ENCODE measurements around the gene ANKMY1.

The ANKMY1 gene

DNA sequence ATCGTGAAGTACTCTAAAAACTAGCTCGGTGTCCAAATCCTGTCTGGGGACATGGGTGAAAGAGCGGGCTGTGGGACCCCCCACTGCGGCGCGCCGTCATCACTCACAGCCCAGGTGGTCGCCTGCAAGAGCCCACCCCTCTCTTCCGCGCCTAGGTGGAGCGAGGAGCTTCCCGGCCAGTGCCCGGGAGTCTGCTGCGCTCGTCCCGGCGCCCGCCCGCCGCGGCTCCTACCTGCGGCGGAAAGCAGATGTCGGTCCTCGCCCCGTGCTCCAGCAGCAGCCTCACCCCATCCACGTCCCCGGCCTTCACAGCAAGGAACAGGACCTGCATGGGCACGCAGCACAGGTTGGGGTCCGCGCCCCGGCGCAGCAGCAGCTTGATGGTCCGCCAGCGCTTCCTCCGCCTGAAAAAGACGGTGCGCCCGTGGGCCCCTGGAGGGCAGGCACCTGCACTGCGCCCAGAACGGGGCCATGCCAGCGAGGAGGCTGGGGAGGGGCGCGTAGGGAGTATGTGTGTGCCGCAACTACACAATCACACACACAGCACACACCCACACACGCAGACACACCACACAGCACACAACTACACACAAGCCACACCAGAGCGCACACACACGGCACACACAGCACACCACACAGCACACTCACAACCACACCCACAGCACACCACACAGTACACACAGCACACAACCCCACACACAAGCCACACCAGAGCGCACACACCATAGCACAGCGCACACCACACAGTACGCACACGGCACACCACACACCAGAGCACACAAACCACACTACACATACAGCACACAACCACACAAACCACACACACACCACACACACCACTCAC, 37.4 kb downstream of the ANKMY1 start:
- DNase-seq: no peak

DNA sequence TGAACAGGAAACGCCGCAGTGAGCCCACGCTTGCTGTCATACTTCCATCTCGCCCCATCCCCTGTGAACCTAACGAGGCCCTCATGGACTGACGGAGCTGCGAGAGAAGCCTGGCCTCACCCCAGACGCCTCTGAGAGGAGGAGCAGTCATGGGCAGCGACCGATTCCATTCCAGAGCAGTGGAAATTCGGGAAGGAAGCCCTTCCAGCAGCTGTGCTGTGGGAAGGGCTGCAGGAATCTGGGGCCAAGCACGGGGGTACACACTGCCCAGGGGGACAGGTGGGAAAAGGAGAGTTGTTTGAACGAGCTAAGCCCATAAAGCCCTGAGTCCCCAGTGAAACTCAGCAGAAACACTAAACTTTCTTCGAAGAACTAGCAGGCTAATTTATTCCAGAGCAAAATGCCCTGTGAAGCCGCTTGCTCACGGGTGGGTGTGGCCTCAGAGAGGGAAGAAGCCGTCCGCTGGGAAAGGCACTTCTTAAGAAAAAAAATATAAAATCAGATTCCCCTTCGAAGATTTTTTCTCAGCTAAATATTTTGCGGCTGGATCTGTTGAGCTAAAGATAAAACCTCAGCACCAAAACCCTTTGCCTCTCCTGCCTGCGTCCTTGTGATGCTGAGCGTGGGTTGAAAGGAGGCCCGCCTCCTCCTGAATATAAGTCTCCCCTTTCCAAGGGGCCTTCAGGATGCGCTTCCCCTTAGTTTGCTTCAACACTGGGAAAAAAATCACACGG, 38.2 kb downstream of the ANKMY1 start:
- peak; percentile 34 for DNase-seq

DNA sequence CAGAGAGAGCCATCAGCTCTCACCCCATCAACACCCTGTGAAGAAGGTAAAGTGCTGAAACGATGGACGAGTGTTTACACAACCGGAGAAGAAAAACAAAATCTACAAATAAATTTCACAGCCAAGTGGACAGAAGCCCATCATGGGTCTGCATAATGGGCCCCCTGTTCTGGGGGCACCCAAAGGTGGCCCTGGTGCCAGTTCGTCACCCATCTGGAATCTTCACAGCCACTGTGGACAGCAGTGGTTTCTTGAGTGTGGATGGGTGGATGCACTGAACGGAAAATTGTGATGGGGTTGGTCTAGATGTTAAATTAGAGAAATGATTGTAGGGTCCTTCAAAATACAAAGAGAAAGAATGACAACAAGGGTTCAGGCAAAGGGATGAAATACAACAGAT, 38.8 kb downstream of the ANKMY1 start:
- no peak for DNase-seq

DNA sequence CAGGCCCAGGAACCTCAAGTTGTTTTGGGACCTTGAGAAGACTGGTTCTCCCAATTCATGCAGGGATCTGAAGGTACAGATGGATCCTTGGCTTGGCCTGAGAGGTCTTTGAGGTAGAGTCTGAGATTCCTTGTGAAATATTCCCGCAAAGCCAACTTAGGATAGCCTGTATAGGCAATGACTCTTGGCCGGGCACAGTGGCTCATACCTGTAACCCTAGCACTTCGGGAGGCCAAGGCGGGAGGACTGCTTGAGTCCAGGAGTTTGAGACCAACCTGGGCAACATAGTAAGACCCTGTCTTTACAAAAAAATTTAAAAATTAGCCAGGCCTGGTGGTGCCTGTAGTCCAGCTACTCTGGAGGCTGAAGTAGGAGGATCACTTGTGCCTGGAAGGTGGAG, 40.4 kb downstream of the ANKMY1 start:
- DNase-seq: no peak

DNA sequence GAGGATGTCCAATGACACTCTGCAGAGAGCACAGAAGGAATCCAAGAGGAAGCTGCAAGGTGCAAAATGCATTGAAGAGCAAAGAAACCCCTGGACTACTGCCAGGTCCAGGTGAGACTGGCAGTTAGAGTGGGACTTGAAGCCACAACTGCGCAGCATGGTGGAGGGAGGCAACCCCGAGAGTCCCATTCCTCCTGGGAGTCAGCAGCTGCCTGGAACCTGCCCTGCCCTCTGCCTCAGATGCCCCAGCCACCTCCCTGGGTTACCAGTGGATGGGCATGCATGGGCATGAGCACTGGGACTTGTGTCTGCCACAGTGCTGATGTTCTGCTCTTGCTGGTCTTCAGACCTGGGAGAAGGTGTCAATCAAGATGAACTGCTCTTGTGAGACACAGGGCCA, 43.2 kb downstream of the ANKMY1 start:
- no peak for DNase-seq

DNA sequence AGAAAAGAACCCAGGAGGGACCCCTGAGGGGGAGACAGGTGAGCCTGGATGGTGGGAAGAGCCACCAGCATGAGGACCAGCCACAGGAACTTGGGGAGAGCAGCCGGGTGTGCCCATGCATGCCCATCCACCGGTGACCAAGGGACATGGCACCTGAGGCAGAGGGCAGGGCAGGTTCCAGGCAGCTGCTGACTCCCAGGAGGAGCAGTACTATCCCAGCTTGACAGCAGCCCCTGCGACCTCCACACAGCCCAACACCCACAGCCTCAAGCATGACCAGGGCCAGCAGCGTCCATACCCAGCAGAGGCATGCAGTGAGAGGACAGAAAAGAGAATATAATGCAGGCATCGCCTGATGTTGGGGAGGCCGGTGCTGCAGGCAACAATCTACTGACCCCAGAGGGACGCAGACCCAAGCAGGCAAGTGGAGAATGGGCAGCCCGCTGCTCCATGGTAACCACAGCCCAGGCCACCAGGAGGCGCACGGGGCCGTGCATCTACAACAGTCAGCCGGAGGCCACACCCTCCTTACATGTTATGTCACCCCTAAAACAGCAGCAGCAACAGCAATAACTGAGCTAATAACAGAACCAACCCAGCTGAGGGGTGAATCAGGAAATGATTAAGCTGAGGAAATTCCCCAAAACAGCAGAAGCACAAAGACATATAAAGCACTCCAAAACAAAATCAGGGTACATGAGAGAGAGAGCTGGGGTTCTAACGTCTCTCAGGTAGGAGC, 44.1 kb downstream of the ANKMY1 start:
- DNase-seq: peak; percentile 71

DNA sequence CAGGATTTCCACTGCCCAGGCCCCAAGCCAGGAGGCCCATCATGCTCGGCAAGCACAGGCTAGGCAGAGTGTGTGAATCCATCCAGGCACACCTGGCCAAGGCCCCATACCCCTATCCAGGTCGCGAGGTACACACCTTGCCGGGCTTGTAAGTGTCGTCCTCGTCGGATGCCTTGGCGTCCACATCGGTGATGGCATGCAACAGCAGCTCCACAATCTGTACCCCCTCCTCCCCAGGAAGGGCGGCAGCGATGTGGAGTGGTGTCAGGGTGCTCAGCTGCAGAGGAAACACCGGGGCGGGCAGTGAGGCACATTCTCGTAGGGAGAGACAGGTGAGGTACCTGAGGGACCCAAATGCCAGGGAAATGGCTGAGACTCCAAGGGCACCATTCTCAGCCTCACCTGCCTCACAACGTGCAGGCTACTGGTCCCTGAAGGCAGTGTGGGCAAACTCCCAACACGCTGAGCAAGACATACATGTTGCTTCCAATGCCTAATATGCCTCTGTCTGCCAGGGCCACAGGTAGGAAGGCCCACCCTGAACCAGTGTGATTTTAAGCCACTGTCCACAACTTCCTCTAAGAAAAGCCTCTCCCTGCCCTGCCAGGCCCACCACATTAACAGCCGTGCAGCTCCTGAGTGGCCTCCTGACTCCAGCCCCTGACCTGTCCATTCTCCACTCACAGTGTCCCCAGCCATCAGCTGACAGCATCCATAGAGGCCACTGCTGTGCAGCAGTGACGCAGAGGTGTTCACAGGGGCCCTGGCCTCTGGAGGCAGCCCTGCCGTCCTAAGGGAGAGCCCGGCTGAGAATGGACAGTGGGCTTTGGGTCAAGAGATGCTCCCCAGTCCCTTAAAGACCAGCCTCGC, 44.9 kb downstream of the ANKMY1 start:
- no peak for DNase-seq

DNA sequence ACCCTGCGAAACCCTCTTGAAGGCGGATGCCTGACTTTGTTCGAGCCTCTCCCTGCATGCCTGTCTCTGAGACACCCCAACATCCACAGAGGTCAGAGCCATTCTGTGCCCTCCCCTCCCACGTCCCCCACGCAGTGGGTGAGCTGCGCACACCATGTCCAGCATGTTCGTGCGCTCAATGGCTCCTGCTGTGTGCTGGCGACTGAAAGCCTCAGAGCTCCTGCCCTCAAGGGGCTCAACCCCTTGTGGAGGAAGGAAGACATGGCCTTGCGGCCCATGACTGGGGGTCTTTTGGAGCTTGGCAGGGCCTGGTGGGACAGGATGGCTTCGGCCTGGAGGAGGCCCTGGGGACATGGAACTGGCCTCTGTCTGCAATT, 45.7 kb downstream of the ANKMY1 start:
- DNase-seq: no peak

DNA sequence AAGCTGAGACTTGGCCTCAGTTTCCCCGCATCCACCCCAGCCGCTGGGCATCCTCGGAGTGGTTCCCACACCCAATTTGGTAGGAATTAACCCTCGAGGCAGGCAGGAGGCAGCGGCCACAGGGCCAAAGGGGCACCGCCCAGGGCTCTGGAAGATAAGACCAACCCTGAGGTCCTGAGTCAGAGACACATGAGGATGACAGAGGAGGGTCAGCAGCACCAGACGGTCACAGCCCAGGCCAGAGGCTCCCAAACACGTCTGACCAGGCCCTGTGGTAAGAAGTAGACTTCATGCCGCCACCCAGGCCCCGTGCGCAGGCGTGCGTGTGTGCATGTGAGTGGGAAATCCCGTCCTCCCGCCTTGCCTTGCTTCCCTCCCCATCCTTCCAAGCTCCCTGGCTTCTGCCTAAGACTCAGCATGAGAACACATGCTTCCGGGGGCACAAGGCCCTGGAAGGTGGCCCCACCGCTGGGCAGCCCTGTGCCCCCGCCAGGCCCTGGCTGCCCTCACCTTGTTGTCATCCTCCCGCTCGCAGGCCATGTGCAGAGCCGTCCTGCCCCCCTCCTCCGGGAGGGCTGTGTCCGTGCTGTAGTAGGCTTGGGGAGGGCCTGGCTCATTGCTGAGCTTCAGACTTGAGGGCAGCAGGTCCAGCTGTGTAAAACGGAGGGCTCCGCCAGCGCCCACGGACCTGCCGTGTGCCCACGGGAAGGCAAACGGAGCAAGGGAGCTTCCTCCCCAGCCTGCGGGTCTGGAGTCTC, 46.3 kb downstream of the ANKMY1 start:
- DNase-seq: no peak

DNA sequence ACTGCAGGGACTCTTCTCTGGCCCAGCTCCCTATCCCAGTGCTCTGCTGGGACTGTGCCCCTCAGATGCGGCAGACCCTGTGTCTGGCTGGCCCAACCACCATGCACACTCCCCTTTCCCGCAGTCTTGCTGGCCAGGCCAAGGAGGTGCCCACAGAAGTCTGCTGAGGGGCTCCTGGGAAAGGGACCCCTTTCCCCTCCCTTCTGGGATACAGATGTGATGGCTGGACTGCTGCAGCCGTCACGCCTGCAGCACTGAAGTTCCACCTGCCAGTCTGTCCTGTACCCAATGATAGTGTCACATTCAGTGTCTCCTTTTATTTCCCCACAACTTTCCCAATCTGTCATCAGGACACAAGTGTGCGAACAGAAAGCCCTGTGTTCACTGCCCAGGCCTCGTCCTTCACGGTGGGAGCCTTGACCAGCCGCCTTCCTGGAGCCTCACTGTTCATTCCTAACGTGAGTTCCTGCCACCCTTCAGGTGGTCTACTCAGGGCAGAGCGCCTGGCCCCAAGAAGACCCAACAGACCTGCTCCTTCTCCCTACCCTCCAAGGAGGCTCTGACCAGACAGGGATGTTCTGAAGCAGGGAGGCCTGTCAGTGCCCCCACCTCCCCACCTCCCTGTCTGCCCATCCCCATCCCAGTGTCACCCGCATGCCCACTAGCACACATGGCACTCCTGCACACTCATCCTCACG, 47.1 kb downstream of the ANKMY1 start:
- DNase-seq: no peak

DNA sequence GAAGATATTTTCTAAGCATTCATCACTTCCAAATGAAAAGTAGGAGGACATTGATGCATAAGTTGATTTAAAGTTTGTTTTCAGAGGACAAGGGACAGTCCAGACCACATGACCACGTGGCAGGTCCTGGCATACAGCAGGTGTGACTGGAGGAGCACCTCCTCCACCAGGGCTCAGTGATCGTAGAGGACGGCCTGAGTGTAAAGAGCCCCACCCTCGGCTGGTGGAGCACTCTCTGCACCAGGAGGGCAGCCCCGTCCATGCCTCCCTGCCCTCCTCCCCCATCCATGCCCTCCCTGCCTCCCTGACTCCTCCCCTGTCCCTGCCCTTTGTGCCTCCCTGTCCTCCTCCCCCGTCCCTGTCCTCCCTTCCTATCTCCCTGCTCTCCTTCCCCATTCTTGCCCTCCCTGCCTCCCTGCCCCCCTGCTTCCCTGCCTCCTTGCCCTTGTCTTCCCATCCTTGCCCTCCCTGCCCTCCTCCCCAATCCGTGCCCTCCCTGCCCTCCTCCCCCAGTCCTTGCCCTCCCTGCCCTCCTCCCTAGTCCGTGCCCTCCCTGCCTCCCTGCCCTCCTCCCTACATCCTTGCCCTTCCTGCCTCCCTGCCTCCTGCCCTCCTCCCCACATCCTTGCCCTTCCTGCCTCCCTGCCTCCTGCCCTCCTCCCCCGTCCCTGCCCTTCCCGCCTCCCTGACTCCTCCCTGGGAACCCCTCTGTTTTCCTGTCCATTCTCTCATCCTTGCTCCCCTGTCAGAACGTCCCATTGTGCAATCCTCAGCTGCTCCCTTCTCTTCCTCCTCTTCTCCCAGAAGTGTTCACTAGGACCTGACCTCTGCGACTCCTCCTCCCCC, 47.9 kb downstream of the ANKMY1 start:
- no peak for DNase-seq

DNA sequence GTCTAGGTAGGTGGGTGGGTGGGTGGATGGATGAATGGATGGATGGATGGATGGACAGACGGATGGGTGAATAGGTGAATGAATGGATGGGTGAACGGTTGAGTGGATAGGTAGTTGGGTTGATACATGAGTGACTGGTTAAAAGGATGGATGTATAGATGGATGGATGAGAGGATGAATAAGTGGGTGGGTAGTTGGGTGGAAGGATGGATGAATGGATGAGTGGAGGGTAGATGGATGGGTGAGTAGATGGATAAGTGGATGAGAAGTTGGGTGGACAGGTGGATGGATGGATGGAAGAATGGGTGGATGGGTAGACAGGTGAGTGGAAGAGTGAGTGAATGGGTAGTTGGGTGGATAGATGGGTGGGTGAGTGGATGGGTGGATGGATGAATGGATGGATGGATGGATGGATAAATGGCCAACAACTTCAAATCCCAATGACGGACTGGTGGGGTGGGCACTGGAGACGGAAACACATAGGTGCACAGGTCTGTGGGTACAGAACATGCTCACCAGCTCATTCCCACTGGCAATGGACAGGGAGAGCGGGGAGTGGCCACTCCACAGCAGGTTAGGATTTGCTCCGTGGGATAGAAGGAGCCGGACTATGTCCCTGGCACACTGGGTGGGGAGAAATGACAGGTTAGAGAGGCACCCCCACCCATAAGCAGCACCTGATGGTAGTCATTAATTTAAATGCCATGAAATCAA, 48.8 kb downstream of the ANKMY1 start:
- DNase-seq: no peak

DNA sequence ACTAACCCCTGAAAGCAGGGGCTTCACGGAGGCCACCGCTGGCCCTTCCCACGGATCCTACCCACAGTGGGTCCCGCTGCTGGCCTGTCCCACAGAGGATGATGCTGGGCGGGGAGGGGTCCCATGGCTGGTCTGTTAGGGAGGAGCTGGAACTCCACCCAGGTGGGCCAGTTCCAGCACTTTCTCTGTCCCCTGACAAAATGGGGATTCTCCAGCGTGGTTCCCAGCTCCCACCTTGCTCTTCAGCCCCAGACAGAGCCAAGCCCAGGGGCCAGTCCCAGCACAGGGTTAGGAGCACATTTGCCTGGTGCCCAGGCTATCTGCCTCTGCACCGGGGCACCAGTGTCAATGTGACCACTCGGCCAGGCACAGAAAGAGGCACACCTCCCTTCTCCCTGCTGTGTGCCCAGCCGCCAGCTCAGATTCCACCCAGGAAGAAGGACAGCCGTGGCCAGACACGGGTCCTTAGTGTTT, 50.0 kb downstream of the ANKMY1 start:
- no peak for DNase-seq

DNA sequence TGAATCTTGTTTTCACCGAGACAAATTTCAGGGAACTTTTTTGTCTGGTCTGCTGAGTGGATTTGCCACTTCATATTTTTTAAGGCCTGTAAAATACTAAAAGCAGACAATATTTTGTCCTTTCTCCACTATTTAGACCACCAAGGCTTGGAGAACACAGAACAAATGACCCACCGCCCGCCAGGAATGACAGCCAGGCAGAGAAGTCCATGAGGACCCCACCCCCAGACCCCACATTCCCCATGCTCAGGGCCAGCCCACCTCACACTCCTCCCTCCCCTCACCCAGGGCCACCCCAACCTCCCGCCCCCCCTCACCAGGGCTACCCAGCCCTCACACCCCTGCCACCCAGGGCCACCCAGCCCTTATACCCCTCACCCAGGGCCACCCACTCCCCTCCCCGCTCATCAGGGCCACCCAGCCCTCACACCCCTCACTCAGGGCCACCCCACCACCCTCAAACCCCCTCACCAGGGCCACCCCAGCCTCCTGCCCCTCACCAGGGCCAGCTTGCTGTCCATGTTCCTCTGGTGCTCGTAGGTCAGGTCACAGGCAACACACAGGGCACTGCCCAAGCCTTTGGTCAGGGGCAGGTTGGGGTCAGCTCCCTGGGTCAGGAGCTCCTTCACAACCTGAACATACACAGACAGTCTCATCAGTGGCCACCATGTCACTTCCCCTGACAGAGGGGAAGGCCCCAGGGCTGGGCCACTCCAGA, 50.6 kb downstream of the ANKMY1 start:
- DNase-seq: no peak

DNA sequence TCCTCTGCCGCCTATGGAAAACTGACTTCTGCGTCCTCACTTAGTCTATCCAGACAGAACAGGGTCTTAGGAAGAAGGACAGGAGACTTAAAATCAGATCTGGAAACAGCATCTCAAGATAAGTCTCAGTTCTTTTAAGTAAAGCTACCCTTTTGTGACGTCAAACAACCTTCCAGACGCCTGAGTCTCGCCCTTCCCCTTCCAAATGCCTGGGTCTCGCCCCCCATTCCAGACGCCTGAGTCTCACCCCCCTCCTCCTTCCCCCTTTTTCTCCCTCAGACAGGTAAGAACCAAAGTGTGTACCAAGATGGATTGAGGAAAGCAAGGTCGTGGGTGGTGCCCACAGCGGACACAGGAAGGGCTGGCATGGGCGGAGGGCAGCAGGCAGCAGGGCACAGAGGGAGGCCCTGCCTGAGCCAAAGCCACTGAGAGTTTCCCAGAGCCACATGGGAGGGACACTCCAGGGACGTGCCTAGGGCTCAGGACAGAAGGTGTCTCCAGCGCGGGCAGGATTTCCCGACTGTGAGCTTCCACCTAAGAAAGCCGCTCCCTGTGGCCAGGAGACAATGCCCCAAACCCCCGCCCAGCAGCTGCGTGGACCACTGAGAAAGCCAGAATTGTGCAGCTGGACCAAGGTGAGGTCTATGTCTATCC, 51.3 kb downstream of the ANKMY1 start:
- no peak for DNase-seq

DNA sequence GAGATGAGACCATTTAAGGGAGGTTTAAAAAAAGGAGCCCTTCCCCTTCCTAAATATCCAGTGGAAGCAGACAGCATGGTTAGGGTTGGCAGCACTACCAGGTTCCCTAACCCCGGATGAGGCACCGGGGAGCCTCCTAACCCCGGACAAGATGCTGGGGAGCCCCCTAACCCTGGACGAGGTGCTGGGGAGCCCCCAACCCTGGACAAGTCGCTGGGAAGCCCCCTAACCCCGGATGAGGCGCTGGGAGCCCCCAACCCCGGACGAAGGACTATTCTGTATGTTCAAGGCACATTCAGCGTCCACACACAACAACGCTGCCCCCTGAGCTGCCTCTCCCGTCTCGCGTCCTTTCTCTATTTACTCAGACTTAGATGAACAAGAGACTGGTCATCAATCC, 51.9 kb downstream of the ANKMY1 start:
- no peak for DNase-seq

DNA sequence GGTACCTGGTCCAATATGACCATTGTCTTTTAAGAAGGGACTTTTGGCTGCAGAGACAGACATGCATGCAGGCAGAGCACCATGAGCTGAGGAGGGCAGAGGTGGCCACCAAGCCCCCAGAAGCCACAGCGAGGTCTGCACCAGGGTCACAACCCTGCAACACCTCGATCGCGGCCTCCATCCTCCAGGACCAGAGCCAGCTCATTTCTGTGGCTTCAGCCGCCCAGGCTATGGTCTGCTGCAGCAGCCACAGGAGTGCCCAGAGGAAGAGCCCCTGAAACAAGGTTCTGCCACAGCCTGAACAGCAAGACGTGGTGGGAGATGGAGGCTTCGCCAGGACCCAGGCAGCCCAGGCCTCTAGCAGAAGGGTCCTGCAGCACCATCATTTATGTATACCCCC, 53.9 kb downstream of the ANKMY1 start:
- no peak for DNase-seq

DNA sequence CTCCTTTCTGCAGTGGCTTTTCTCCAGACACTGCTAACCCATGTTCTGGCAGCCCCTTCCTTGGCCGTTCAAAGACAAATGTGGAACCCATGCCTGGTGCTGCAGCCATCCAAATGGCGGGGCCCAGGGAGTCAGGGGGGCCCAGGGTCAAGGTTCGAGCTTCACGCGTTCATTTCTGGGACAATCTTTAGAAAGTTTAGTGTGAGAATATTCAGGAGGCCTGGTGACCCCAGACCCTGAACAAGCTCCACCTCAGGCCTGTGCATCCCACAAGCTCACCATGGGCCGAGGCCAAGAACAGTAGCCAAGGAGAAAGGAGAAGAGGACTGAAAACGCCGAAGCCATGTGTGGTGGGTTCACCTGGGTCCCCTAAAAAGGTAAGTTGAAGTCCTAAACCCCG, 54.4 kb downstream of the ANKMY1 start:
- no peak for DNase-seq
